ENCODE results near the gene CATSPER3.

Gene CATSPER3

DNA sequence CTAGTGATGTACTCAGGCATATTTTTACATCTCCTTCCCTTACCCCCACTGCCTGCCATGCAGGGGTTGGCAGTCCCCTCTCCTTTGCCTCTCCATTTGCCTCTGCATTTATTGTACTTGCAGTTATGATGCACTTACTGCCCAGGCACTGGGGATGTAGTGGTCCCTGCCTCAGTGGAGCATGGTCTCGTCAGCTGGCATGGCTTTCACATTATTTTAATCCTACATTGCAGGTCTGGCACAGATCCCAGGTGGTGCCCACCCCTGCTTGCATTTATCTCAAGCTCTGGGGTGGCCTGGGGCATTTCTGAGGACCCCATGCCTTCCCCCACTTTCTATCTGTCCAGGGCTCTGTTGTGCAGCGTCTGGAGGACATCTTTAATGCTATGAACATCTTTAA is 89.5 kb downstream of the CATSPER3 start:
- no peak overlapping the region for H3K14ac ChIP-seq (ENCODE audit: low read length)
- peaks cover 0 to 2% of the 10 kb centered on the region in 2 experiments for H3K4me1 ChIP-seq (ENCODE audit: control insufficient read depth in 1 of 2, insufficient read depth in 2 of 2, low read length in 2 of 2)
- H3K18ac ChIP-seq (ENCODE audit: low read length): no peak overlapping the region
- H3K79me1 ChIP-seq (ENCODE audit: low read length): no peaks in the 10 kb centered on the region
- H2BK5ac ChIP-seq (ENCODE audit: low read depth, low read length, poor library complexity): no peak overlapping the region
- no peak overlapping the region for H3K4me2 ChIP-seq (ENCODE audit: low read length)
- H3K27ac ChIP-seq (ENCODE audit: low read depth, low read length): no peak overlapping the region
- no peak overlapping the region for H4K8ac ChIP-seq (ENCODE audit: low read depth, low read length)
- H2BK12ac ChIP-seq (ENCODE audit: low read length): no peak overlapping the region
- H3K4ac ChIP-seq (ENCODE audit: low read depth, low read length): no peak overlapping the region
- H3K36me3 ChIP-seq (ENCODE audit: control insufficient read depth in 1 of 2, insufficient read depth in 2 of 2, low read length in 2 of 2): no peaks in the 10 kb centered on the region
- H2AFZ ChIP-seq (ENCODE audit: insufficient read depth, low read length, poor library complexity): no peak overlapping the region
- no peaks in the 10 kb centered on the region for H3K79me2 ChIP-seq (ENCODE audit: control insufficient read depth, insufficient read depth, low read length, poor library complexity)
- no peak overlapping the region for H3K23ac ChIP-seq (ENCODE audit: low read length)
- no peak overlapping the region for H2AK5ac ChIP-seq (ENCODE audit: low read length)
- no CpG with 5 or more reads among the region's 2 CpGs for WGBS (ENCODE audit: extremely low coverage, insufficient coverage, insufficient read length)
- H4K91ac ChIP-seq (ENCODE audit: low read depth, low read length): no peak overlapping the region
- no peak overlapping the region for H3K4me3 ChIP-seq (ENCODE audit: low read depth, low read length)
- peaks cover 2% of the 10 kb centered on the region for H3K9me3 ChIP-seq (ENCODE audit: insufficient read depth, low read depth, low read length)
- H2BK120ac ChIP-seq (ENCODE audit: insufficient read depth, low read length, poor library complexity): no peak overlapping the region
- no peak overlapping the region for H4K12ac ChIP-seq (ENCODE audit: low read depth, low read length)
- H3K27me3 ChIP-seq (ENCODE audit: insufficient read depth, low read length): no peaks in the 10 kb centered on the region
- H3K9ac ChIP-seq (ENCODE audit: low read length): no peak overlapping the region
- no peak for DNase-seq

DNA sequence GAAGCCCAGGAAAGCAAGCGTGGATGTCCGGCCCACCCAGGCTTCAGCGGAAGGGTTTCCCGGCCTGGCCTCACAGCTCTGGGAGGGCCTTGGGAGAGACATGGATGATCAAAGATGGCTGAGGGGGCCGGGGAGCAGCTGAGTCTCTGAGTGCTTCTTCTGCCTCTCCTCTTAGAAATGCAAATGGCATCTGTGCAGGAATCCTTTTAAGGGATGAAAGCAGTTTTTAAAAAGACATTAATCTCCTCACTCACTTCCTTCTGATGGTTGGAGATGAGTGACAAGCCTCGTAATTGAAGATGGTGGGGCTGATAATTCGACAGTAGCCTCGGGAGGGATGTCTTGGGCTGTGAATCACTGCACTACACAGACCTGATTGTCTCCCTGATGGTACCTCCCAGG is 90.6 kb downstream of the CATSPER3 start:
- Histone ChIP-seq H4K12ac (ENCODE audit: low read depth, low read length) (no peak overlapping the region), H3K27ac (ENCODE audit: low read depth, low read length) (no peak overlapping the region), H3K9me3 (ENCODE audit: insufficient read depth, low read depth, low read length) (peaks cover 2% of the 10 kb centered on the region), H4K91ac (ENCODE audit: low read depth, low read length) (no peak overlapping the region), H3K9ac (ENCODE audit: low read length) (no peak overlapping the region), H3K79me1 (ENCODE audit: low read length) (no peaks in the 10 kb centered on the region), H2BK120ac (ENCODE audit: insufficient read depth, low read length, poor library complexity) (no peak overlapping the region), H3K27me3 (ENCODE audit: insufficient read depth, low read length) (no peaks in the 10 kb centered on the region), H3K4me3 (ENCODE audit: low read depth, low read length) (no peak overlapping the region), H3K4me2 (ENCODE audit: low read length) (no peak overlapping the region), H2AK5ac (ENCODE audit: low read length) (no peak overlapping the region), H2AFZ (ENCODE audit: insufficient read depth, low read length, poor library complexity) (no peak overlapping the region), H4K8ac (ENCODE audit: low read depth, low read length) (no peak overlapping the region), H3K23ac (ENCODE audit: low read length) (no peak overlapping the region), H2BK12ac (ENCODE audit: low read length) (no peak overlapping the region), H3K4ac (ENCODE audit: low read depth, low read length) (no peak overlapping the region), H2BK5ac (ENCODE audit: low read depth, low read length, poor library complexity) (no peak overlapping the region), H3K18ac (ENCODE audit: low read length) (no peak overlapping the region), H3K4me1 (ENCODE audit: control insufficient read depth in 1 of 2, insufficient read depth in 2 of 2, low read length in 2 of 2) (peaks cover 0 to 2% of the 10 kb centered on the region in 2 experiments), H3K14ac (ENCODE audit: low read length) (no peak overlapping the region), H3K36me3 (ENCODE audit: control insufficient read depth in 1 of 2, insufficient read depth in 2 of 2, low read length in 2 of 2) (no peaks in the 10 kb centered on the region), H3K79me2 (ENCODE audit: control insufficient read depth, insufficient read depth, low read length, poor library complexity) (no peaks in the 10 kb centered on the region)
- peak; percentile 84 to 89 for DNase-seq
- WGBS (ENCODE audit: extremely low coverage, insufficient coverage, insufficient read length): no CpG with 5 or more reads among the region's 8 CpGs

DNA sequence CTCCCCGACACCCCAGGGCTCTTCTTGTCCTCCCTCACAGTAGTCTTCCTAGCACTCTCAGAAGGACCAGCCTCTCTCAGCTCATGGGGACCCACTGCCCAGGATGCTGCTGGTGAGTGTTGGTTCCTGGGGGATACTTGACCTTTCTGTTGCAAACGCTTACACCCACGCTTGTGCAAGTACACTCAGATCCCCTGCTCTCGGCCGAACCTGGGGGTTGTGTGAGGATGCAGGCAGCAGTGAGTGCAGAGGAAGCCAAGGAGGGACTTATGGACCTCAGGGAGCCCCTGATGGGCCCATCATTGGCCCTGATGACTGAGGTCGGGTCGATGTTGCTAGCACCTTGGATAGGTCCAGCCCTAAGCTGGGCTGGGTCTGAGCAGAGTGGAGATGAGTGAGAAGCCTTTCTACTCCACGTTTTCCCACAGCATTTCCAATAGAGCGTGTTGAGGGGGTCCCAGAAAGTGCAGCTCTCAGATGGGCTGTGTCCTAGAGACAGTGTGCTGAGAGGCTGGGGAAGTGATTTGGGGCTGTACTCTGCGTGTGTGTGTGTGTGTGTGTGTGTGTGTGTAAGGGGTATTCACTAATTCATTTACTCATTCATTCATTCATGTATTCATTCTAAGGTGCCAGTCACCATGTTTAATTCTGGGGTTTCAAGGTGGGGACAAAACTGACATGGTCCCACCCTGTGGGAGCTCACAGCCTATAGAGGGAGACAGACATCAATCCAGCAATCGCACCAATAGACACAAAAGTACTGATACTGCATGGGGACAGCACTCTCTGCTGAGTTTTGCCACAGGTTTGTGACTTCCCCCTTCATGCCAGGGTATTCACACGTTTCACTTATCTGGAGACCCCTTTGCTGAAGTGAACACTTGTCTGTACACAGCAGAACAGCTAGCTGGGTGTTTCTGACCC is 91.6 kb downstream of the CATSPER3 start:
- no peak overlapping the region for H4K12ac ChIP-seq (ENCODE audit: low read depth, low read length)
- no peak overlapping the region for H3K4me3 ChIP-seq (ENCODE audit: low read depth, low read length)
- no peak overlapping the region for H2BK12ac ChIP-seq (ENCODE audit: low read length)
- no peak overlapping the region for H2BK5ac ChIP-seq (ENCODE audit: low read depth, low read length, poor library complexity)
- peaks cover 0 to 2% of the 10 kb centered on the region in 2 experiments for H3K4me1 ChIP-seq (ENCODE audit: control insufficient read depth in 1 of 2, insufficient read depth in 2 of 2, low read length in 2 of 2)
- no peak for DNase-seq
- H3K79me1 ChIP-seq (ENCODE audit: low read length): no peaks in the 10 kb centered on the region
- WGBS (ENCODE audit: extremely low coverage, insufficient coverage, insufficient read length): no CpG with 5 or more reads among the region's 12 CpGs
- H3K4ac ChIP-seq (ENCODE audit: low read depth, low read length): no peak overlapping the region
- no peak overlapping the region for H2BK120ac ChIP-seq (ENCODE audit: insufficient read depth, low read length, poor library complexity)
- peaks cover 2% of the 10 kb centered on the region for H3K9me3 ChIP-seq (ENCODE audit: insufficient read depth, low read depth, low read length)
- H4K8ac ChIP-seq (ENCODE audit: low read depth, low read length): no peak overlapping the region
- no peak overlapping the region for H3K27ac ChIP-seq (ENCODE audit: low read depth, low read length)
- no peak overlapping the region for H4K91ac ChIP-seq (ENCODE audit: low read depth, low read length)
- H3K36me3 ChIP-seq (ENCODE audit: control insufficient read depth in 1 of 2, insufficient read depth in 2 of 2, low read length in 2 of 2): no peaks in the 10 kb centered on the region
- no peaks in the 10 kb centered on the region for H3K79me2 ChIP-seq (ENCODE audit: control insufficient read depth, insufficient read depth, low read length, poor library complexity)
- no peak overlapping the region for H2AK5ac ChIP-seq (ENCODE audit: low read length)
- no peak overlapping the region for H2AFZ ChIP-seq (ENCODE audit: insufficient read depth, low read length, poor library complexity)
- H3K4me2 ChIP-seq (ENCODE audit: low read length): no peak overlapping the region
- H3K27me3 ChIP-seq (ENCODE audit: insufficient read depth, low read length): no peaks in the 10 kb centered on the region
- H3K14ac ChIP-seq (ENCODE audit: low read length): no peak overlapping the region
- no peak overlapping the region for H3K23ac ChIP-seq (ENCODE audit: low read length)
- H3K18ac ChIP-seq (ENCODE audit: low read length): no peak overlapping the region
- no peak overlapping the region for H3K9ac ChIP-seq (ENCODE audit: low read length)

DNA sequence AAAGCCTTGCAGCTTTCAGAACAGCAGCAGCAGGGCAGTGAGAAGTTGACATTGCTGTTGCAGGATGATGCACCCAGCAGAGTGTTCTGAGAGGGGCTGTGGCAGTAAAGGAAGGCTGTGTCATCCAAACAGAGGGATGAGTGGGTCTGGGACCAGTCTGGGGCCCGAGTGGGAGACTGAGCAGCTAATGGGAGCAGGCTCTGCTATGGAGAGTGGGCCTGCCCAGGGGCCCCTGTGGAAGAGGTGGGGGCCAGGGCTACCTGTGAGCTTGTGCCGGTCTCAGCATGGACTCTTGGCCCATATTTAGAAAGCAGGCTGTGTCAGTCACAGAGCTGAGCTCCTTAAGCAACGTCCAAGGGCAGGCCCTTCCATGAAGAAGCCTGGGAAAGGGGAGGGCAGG is 92.3 kb downstream of the CATSPER3 start:
- Histone ChIP-seq H3K18ac (ENCODE audit: low read length) (no peak overlapping the region), H2AFZ (ENCODE audit: insufficient read depth, low read length, poor library complexity) (no peak overlapping the region), H3K9me3 (ENCODE audit: insufficient read depth, low read depth, low read length) (peaks cover 2% of the 10 kb centered on the region), H4K91ac (ENCODE audit: low read depth, low read length) (no peak overlapping the region), H3K27me3 (ENCODE audit: insufficient read depth, low read length) (no peaks in the 10 kb centered on the region), H2BK5ac (ENCODE audit: low read depth, low read length, poor library complexity) (no peak overlapping the region), H2BK120ac (ENCODE audit: insufficient read depth, low read length, poor library complexity) (no peak overlapping the region), H3K14ac (ENCODE audit: low read length) (no peak overlapping the region), H2AK5ac (ENCODE audit: low read length) (no peak overlapping the region), H4K12ac (ENCODE audit: low read depth, low read length) (no peak overlapping the region), H3K4me1 (ENCODE audit: control insufficient read depth in 1 of 2, insufficient read depth in 2 of 2, low read length in 2 of 2) (peaks cover 0 to 2% of the 10 kb centered on the region in 2 experiments), H4K8ac (ENCODE audit: low read depth, low read length) (no peak overlapping the region), H2BK12ac (ENCODE audit: low read length) (no peak overlapping the region), H3K79me1 (ENCODE audit: low read length) (no peaks in the 10 kb centered on the region), H3K4me3 (ENCODE audit: low read depth, low read length) (no peak overlapping the region), H3K23ac (ENCODE audit: low read length) (no peak overlapping the region), H3K79me2 (ENCODE audit: control insufficient read depth, insufficient read depth, low read length, poor library complexity) (no peaks in the 10 kb centered on the region), H3K36me3 (ENCODE audit: control insufficient read depth in 1 of 2, insufficient read depth in 2 of 2, low read length in 2 of 2) (no peaks in the 10 kb centered on the region), H3K4ac (ENCODE audit: low read depth, low read length) (no peak overlapping the region), H3K27ac (ENCODE audit: low read depth, low read length) (no peak overlapping the region), H3K9ac (ENCODE audit: low read length) (no peak overlapping the region), H3K4me2 (ENCODE audit: low read length) (no peak overlapping the region)
- DNase-seq: no peak
- WGBS (ENCODE audit: extremely low coverage, insufficient coverage, insufficient read length): no CpG with 5 or more reads among the region's 3 CpGs

All from trophoblast cell (in vitro differentiated cells and primary cell).